Breast epithelium (tissue), 4 donors: Measurements from ENCODE around the gene GPR137B. TPM values are rescaled to one million over a fixed set of nuclear protein-coding genes. Genes with fewer than 3 reads are reported as not detected.
A peak's percentile ranks its signal among the peaks of the same experiment; 100 is the strongest.

Source experiments
- DNase-seq, 2 donors: peaks; one replicate each; pipeline ENCODE4 v3.0.0-alpha.2; 2019; ENCODE audit warnings: low spot score in 2 of 2
- H3K27ac ChIP-seq, 2 donors: fragments of 200-600 bp; sonication (generic) in 1 of 2; one replicate each; pipeline ENCODE4 v1.5.1; 2016 to 2019; ENCODE audit warnings: mild to moderate bottlenecking in 1 of 2
- H3K27me3 ChIP-seq, 2 donors: fragments of 200-600 bp; sonication (generic) in 1 of 2; one replicate each; pipeline versions ENCODE4 v1.5.1 to v1.6.0; 2017 to 2019; ENCODE audit warnings: control low read depth in 1 of 2, mild to moderate bottlenecking in 1 of 2
- H3K36me3 ChIP-seq: fragments of 200-600 bp; one replicate; pipeline ENCODE4 v1.5.1; 2019
- H3K4me1 ChIP-seq, 2 donors: fragments of 200-600 bp; sonication (generic); one replicate each; pipeline ENCODE4 v1.5.1; 2016 to 2019; ENCODE audit warnings: control low read depth in 1 of 2
- H3K4me3 ChIP-seq, 3 donors: fragments of 200-600 bp; sonication (generic); 1 replicate in 2 of 3; 2 replicates in 1 of 3; pipeline ENCODE4 v1.5.1; 2016 to 2019; ENCODE audit warnings: mild to moderate bottlenecking in 3 of 3, moderate library complexity in 2 of 3
- H3K9me3 ChIP-seq, 2 donors: fragments of 200-600 bp; sonication (generic) in 1 of 2; one replicate each; pipeline ENCODE4 v1.5.1; 2016 to 2019; ENCODE audit warnings: control low read depth in 1 of 2
- POLR2A ChIP-seq: fragments of 450-650 bp; IDR thresholded peaks from one replicate; pipeline ENCODE4 v1.6.1; 2016; ENCODE audit warnings: antibody characterized with exemption, mild to moderate bottlenecking, moderate library complexity
- POLR2AphosphoS5 ChIP-seq, 3 donors: sonication (generic); formaldehyde crosslinking; IDR thresholded peaks; one replicate each; pipeline ENCODE4 v1.6.1; 2017; ENCODE audit warnings: antibody characterized with exemption in 3 of 3
- intact Hi-C: fragments of 100-400 bp; cut with DNase I; formaldehyde crosslinking; loops from one replicate; pipeline ENCODE4 v1.15.1; 2023; ENCODE audit warnings: low total_unique reads
- total RNA-seq, 3 donors: library from RNA; depleted of rRNA; stranded (reverse); fragments of >200 nt; gene quantifications; one replicate each; pipeline ENCODE4 v1.1.0, GENCODE V29; 2016
- TF ChIP-seq, protein P1 (sequence below), 3 donors: fragments of 450-650 bp; IDR thresholded peaks; one replicate each; pipeline ENCODE4 v1.5.1; 2016 to 2017; ENCODE audit warnings: antibody characterized with exemption in 3 of 3, mild to moderate bottlenecking in 3 of 3, moderate library complexity in 3 of 3

GPR137B gene
- total RNA-seq, 3 donors from 2014 or later = 24.1 to 29.6 (median 25.6) TPM

DNA sequence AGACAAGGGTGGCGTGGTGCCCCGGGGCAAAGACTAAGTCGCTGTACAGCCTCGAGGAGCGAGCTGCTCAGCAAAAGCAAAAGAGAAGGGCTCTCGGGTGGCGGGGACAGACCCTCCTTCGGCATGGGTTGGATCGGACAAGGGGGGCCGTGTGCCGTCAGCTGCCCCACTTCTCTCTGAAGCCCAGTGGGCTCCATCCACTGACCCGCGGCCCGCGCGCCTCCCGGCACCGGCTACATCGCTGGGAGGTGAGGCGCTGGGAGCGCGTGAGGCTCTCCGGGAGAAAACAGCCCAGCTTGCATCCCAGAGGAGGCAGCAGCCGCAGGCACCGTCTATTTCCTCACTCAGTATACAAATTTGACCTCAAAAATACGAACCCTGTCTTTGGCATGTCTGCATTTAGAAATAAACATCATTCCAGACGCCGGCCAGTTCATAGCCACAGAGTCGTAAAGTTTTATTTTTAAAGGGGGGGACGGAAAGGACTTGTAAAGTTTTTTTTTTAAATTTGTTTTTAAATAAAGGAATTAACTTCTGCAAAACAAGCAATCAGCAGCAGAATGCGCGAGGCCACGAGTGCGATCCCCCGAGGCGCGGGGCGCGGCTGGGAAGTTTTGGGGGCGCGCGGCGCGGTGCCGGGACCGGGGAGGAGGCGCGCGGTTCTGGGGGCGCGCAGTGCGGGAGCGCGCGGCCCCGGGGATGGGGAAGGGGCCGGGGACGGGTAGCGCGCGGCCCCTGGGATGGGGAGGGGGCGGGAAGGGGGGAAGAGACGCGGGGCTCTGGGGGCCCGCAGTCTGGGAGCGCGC is 689 bp upstream of the GPR137B start:
- Histone ChIP-seq H3K27me3 (no peaks in the 10 kb centered on the region), H3K9me3 (no peaks in the 10 kb centered on the region), H3K27ac (peak overlapping the region in 1 of 2 donors; percentile 71), H3K4me1 (peaks cover 0 to 7% of the 10 kb centered on the region in 2 donors), H3K36me3 (no peaks in the 10 kb centered on the region), H3K4me3 (peak overlapping the region; percentile 55 to 95 (median 84))
- intact Hi-C loops = no loop called here
- no peak for DNase-seq
- no peak for TF ChIP-seq POLR2A
- TF ChIP-seq, protein P1, sequence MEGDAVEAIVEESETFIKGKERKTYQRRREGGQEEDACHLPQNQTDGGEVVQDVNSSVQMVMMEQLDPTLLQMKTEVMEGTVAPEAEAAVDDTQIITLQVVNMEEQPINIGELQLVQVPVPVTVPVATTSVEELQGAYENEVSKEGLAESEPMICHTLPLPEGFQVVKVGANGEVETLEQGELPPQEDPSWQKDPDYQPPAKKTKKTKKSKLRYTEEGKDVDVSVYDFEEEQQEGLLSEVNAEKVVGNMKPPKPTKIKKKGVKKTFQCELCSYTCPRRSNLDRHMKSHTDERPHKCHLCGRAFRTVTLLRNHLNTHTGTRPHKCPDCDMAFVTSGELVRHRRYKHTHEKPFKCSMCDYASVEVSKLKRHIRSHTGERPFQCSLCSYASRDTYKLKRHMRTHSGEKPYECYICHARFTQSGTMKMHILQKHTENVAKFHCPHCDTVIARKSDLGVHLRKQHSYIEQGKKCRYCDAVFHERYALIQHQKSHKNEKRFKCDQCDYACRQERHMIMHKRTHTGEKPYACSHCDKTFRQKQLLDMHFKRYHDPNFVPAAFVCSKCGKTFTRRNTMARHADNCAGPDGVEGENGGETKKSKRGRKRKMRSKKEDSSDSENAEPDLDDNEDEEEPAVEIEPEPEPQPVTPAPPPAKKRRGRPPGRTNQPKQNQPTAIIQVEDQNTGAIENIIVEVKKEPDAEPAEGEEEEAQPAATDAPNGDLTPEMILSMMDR (IDR thresholded peaks at IDR 0.05) = no peak
- TF ChIP-seq POLR2AphosphoS5 (IDR thresholded peaks at IDR 0.05) = no peak

DNA sequence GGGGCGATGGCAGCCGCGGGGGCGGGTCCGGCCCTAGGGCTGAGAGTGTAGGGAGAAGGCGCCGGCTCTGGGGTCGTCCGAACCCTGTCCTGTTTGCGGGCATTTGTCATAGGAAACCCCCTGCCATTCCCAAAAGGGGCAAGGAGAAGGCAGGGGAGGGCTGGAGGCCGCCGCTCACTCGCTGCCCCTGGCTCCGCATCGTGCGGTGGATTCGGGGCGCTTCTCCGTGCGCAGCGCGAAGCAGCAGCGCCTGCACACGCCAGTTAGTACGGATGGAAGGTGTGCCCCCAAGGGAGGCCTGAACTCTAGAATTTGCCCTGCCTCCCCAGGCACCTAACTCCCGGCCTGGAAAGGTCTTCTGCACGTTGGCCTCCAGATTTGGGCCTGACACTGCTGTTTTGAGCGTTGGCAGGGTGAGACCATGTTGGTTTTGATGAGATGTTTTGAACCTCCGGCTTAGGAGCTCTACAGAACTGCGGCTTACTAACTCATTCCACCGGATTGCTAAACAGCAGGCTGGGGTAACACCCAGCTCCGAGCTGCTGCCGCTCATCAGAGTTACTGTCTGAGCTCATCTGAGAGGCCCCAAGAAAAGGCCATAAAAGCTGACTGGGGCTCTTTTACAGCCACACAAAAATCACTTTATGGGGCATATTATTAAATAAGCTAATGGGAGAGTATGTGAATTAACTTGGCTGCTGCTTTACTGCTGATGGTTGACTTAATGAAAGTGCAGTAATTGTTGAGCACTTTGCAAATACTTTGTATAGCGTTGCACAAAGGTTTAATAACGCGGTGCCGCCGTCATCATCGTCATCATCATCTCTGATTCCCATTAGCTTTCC is 987 bp downstream of the GPR137B start:
- Histone ChIP-seq H3K4me1 (peaks cover 0 to 7% of the 10 kb centered on the region in 2 donors), H3K27me3 (no peaks in the 10 kb centered on the region), H3K4me3 (peak overlapping the region; percentile 55 to 95 (median 84)), H3K36me3 (no peaks in the 10 kb centered on the region), H3K9me3 (no peaks in the 10 kb centered on the region), H3K27ac (peak overlapping the region; percentile 22 to 66)
- TF ChIP-seq POLR2A = no peak
- TF ChIP-seq, protein P1 (IDR thresholded peaks at IDR 0.05) = no peak
- no peak for TF ChIP-seq POLR2AphosphoS5 (IDR thresholded peaks at IDR 0.05)
- no peak for DNase-seq
- intact Hi-C loops = no loop called here

DNA sequence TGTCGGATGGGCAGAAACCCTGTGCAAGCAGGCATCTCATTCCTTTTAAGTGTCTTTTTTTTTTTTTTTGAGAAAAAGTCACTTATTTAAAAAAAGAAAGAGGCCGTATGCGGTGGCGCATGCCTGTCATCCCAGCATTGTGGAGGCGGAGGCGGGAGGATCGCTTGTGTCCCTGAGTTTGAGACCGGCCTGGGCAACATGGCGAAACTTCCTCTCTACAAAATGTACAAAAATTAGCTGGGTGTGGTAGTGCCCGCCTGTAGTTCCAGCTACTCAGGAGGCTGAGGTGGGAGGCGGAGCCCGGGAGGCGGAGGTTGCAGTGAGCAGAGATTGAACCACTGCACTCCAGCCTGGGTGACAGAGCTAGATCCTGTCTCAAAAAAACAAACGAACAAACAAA is 1.7 kb downstream of the GPR137B start:
- intact Hi-C loops = no loop called here
- Histone ChIP-seq H3K27me3 (no peaks in the 10 kb centered on the region), H3K9me3 (no peaks in the 10 kb centered on the region), H3K36me3 (no peaks in the 10 kb centered on the region), H3K4me1 (peaks cover 0 to 7% of the 10 kb centered on the region in 2 donors), H3K27ac (no peak overlapping the region), H3K4me3 (peak overlapping the region; percentile 55 to 95 (median 84))
- DNase-seq = no peak
- no peak for TF ChIP-seq POLR2A
- TF ChIP-seq, protein P1 (IDR thresholded peaks at IDR 0.05) = no peak
- TF ChIP-seq POLR2AphosphoS5 (IDR thresholded peaks at IDR 0.05) = no peak

DNA sequence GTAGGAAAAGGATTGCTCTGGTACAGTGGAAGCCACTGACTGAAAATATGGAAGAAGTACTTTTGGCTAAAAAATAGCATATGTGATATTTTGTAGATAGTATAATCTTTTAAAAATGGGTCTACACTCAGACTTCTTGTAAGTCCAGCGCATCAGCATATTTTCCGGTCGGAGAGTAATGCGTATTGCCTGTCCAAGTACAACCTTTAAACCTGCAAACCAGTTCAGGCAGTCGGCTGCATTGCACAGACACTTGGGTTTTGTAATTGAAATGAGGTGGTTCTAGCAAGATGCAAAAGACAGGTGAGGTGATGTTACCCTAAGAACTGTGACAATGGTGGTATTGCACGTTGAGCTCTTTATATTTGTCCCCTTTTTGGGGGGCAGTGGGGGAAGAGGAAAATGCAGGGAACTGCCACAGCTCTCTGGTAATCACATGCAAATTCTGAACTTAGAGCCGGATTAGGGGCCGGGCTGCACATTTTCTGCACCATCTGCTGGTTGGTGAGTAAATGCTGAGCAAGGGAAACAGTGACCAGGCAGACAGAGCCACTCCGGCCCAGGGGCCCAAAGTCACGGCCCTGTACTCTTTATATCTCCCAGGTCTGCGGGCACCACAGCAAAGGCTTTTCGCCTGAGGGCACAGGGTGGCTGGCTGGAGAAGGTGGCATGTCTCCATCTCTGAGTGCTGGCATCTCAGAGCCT is 2.3 kb downstream of the GPR137B start:
- intact Hi-C loops = no loop called here
- no peaks in the 10 kb centered on the region for H3K36me3 ChIP-seq
- TF ChIP-seq, protein P1 (IDR thresholded peaks at IDR 0.05) = no peak
- TF ChIP-seq POLR2A = no peak
- no peak for TF ChIP-seq POLR2AphosphoS5 (IDR thresholded peaks at IDR 0.05)
- no peaks in the 10 kb centered on the region for H3K9me3 ChIP-seq
- H3K4me3 ChIP-seq = peak overlapping the region; percentile 10 to 95 (median 55)
- H3K4me1 ChIP-seq = peaks cover 0 to 7% of the 10 kb centered on the region in 2 donors
- no peaks in the 10 kb centered on the region for H3K27me3 ChIP-seq
- DNase-seq = no peak
- no peak overlapping the region for H3K27ac ChIP-seq
